K562 (cell line): ENCODE data around the gene FBXO10. TPM values are rescaled to one million over a fixed set of nuclear protein-coding genes. Genes with fewer than 3 reads are reported as not detected.

Source experiments
- ATAC-seq: fragments of 200-7000 bp; cut with Tn5 transposase; 3 replicates; pipeline ENCODE4 v1.9.1; 2020; ENCODE audit warnings: moderate library complexity
- BruUV-seq: library from RNA; stranded (reverse); fragments of 400-500 nt; replicated peaks from 2 replicates; lab custom pipeline; 2021; lab: Mats Ljungman, UMichigan
- CTCF ChIA-PET: fragments of 300-600 bp; formaldehyde crosslinking; extraction: SDS; loops from one replicate; lab custom pipeline; 2021; ENCODE audit warnings: low intra/inter-chr PET ratio; lab: Yijun Ruan, JAX
- POLR2A ChIA-PET: fragments of 300-600, 350-650 bp; sonication (Branson Sonifier 250); formaldehyde crosslinking; extraction: SDS; loops from one replicate; lab custom pipeline; 2021; ENCODE audit warnings: antibody characterized with exemption, inconsistent platforms; lab: Yijun Ruan, JAX
- DNase-seq, 4 experiments: peaks; one replicate each; pipeline versions ENCODE4 v3.0.0 to v3.0.0-alpha.2; 2011 to 2018; ENCODE audit warnings: low spot score in 3 of 4, mixed read lengths in 3 of 4; ENCODE audit errors: extremely low read depth in 1 of 4
- FAIRE-seq: peaks from 2 replicates; lab custom pipeline; 2011; peaks lifted over from hg19 to GRCh38; lab: Jason Lieb, UNC
- H2AFZ ChIP-seq: 2 replicates; pipeline ENCODE4 v1.6.0; 2011; ENCODE audit warnings: low read depth, low read length, control low read depth, inconsistent platforms
- H3K27ac ChIP-seq: fragments of 200-600 bp; 3 replicates; pipeline ENCODE4 v1.8.0; 2011; ENCODE audit warnings: low read depth, mild to moderate bottlenecking, control low read depth, inconsistent platforms, low read length, moderate library complexity, mixed read lengths; ENCODE audit errors: extremely low read depth
- H3K27me3 ChIP-seq, 2 experiments: fragments of 300-600 bp in 1 of 2; 2 replicates in 1 of 2; 3 replicates in 1 of 2; pipeline versions ENCODE4 v1.6.0 to v1.8.0; 2011; ENCODE audit warnings: inconsistent platforms in 2 of 2, low read length in 2 of 2, mild to moderate bottlenecking in 1 of 2, mixed read lengths in 1 of 2, moderate library complexity in 1 of 2; ENCODE audit not compliant: control insufficient read depth in 2 of 2, insufficient read depth in 2 of 2
- H3K36me3 ChIP-seq: fragments of 300-600 bp; 3 replicates; pipeline ENCODE4 v1.8.0; 2011; ENCODE audit warnings: mild to moderate bottlenecking, low read length, inconsistent platforms; ENCODE audit not compliant: control insufficient read depth, insufficient read depth
- H3K4me1 ChIP-seq, 2 experiments: fragments of 200-600 bp in 1 of 2; replicated peaks in 1 of 2; 2 replicates in 1 of 2; 3 replicates in 1 of 2; pipeline versions ENCODE4 v1.5.1 to v1.8.0; 2011; ENCODE audit warnings: inconsistent platforms in 2 of 2, low read length in 2 of 2, mild to moderate bottlenecking in 1 of 2, mixed read lengths in 1 of 2, moderate library complexity in 1 of 2; ENCODE audit not compliant: control insufficient read depth in 2 of 2, insufficient read depth in 2 of 2
- H3K4me2 ChIP-seq: 2 replicates; pipeline ENCODE4 v1.6.1; 2011; ENCODE audit warnings: low read length, control low read depth, inconsistent platforms, mixed read lengths; ENCODE audit not compliant: insufficient read depth
- H3K4me3 ChIP-seq: fragments of 200-600 bp; sonication (generic), shearing (Covaris generic); 2 replicates; pipeline ENCODE4 v1.5.1; 2016; ENCODE audit warnings: control low read depth, inconsistent platforms
- H3K79me2 ChIP-seq: fragments of 200-600 bp; 3 replicates; pipeline ENCODE4 v1.8.0; 2011; ENCODE audit warnings: low read length, inconsistent platforms; ENCODE audit not compliant: control insufficient read depth, insufficient read depth
- H3K9ac ChIP-seq, 2 experiments: 2 replicates each; pipeline versions ENCODE4 v1.6.0 to v1.6.1; 2011; ENCODE audit warnings: low read depth in 2 of 2, low read length in 2 of 2, control low read depth in 1 of 2, inconsistent platforms in 1 of 2, mild to moderate bottlenecking in 1 of 2, mixed read lengths in 1 of 2; ENCODE audit not compliant: insufficient read depth in 1 of 2
- H3K9me1 ChIP-seq: one replicate; pipeline ENCODE4 v1.6.0; 2011; ENCODE audit warnings: inconsistent platforms, mild to moderate bottlenecking, low read length, moderate library complexity; ENCODE audit not compliant: control insufficient read depth, insufficient read depth
- H3K9me3 ChIP-seq: replicated peaks from 2 replicates; pipeline ENCODE4 v1.5.1; 2011; ENCODE audit warnings: low read depth, low read length, inconsistent platforms; ENCODE audit not compliant: control insufficient read depth, insufficient read depth
- H4K20me1 ChIP-seq: replicated peaks from 2 replicates; pipeline ENCODE4 v1.6.1; 2011; ENCODE audit warnings: low read length, inconsistent platforms, mixed read lengths; ENCODE audit not compliant: control insufficient read depth, insufficient read depth
- CEBPB ChIP-seq: fragments of 450-650 bp; IDR thresholded peaks from 2 replicates; pipeline ENCODE4 v1.6.1; 2016; ENCODE audit warnings: missing genetic modification characterization, missing compliant biosample characterization
- CUX1 ChIP-seq: fragments of 200-800 bp; sonication (Bioruptor generic); IDR thresholded peaks from 2 replicates; pipeline ENCODE4 v1.6.1; 2016; ENCODE audit warnings: missing genetic modification characterization, missing compliant biosample characterization
- WGBS: fragments of 100-300 bp; shearing (Covaris generic); methylation state at CpG from one replicate; pipeline ENCODE4 v1.1.6; 2016; ENCODE audit warnings: low coverage, mixed read lengths; ENCODE audit not compliant: insufficient coverage; ENCODE audit errors: missing lambda C conversion rate; 5-methylcytosine and 5-hydroxymethylcytosine counted together
- in situ Hi-C: fragments of 300-500 bp; cut with MboI; formaldehyde crosslinking; loops from 4 replicates; pipeline ENCODE4 v1.15.0; 2018; ENCODE audit warnings: inconsistent platforms, mixed read lengths
- intact Hi-C: fragments of 100-400 bp; cut with micrococcal nuclease; formaldehyde crosslinking; loops from 2 replicates; pipeline ENCODE4 v1.14.2; 2022
- polyA plus RNA-seq, 8 experiments: library from polyadenylated mRNA; depleted of rRNA in 4 of 8; stranded (reverse) in 5 of 8; unstranded in 3 of 8; fragments of >200 nt; fragmentation: Nextera tagmentation in 2 of 8; fragmentation: Illumina TruSeq in 1 of 8; extraction: Ambion mirVana in 2 of 8; extraction: Trizol in 1 of 8; gene quantifications; 2 replicates each; pipeline versions ENCODE4 v1.2.1 to v1.2.3, GENCODE V29; 2011 to 2014; ENCODE audit warnings: inconsistent platforms in 1 of 8, missing spikeins in 1 of 8
- total RNA-seq, 7 experiments: library from RNA; depleted of rRNA in 6 of 7; stranded (reverse); fragments of >200 nt in 6 of 7; fragmentation: Illumina TruSeq in 2 of 7; extraction: Trizol in 2 of 7; gene quantifications; 2 replicates each; pipeline versions ENCODE4 v1.2.1 to v1.2.3, GENCODE V29; 2011 to 2021; ENCODE audit warnings: low replicate concordance in 1 of 7

The FBXO10 gene
- total and polyA plus RNA-seq, 9 of the 15 experiments (the other 6 are each of a cell fraction or from before 2014, with no cell fraction given), result 0.84 to 9.9 (median 6.0) TPM

- no peak for TF ChIP-seq CUX1
Observed at GRCh38 chr9:37621273-37622121, 45.3 kb upstream of the FBXO10 start (continued).

- Histone ChIP-seq H3K9me1 (no peaks in the 10 kb centered on the region), H4K20me1 (peaks cover 5% of the 10 kb centered on the region; the same call in 1 of the 2 replicates), H3K4me3 (no peak overlapping the region), H3K36me3 (no peaks in the 10 kb centered on the region), H3K79me2 (no peaks in the 10 kb centered on the region), H3K4me1 (no peaks in the 10 kb centered on the region; a peak in 1 of 5 replicates), H3K4me2 (no peak overlapping the region), H3K9me3 (no peaks in the 10 kb centered on the region), H3K27me3 (peaks cover 36 to 55% of the 10 kb centered on the region in 2 experiments), H3K9ac (no peak overlapping the region)
- ATAC-seq (no peak), DNase-seq (no peak)
- no TSS peak for BruUV-seq
- in situ Hi-C loops, result no loop called here
- intact Hi-C loops, result no loop called here
- TF ChIP-seq CEBPB (tag), result no peak
- TF ChIP-seq, all 486 proteins: peak for 0
- WGBS, result 10% methylated on average over 1 of the region's 1 CpG
- POLR2A ChIA-PET, result no interaction called here
- no peak for FAIRE-seq
- CTCF ChIA-PET, result no interaction called here
- no peak overlapping the region for H3K27ac ChIP-seq
- H2AFZ ChIP-seq, result no peak overlapping the region
Observed at GRCh38 chr9:37620396-37620795, 44.2 kb upstream of the FBXO10 start.
